Right lobe of liver (tissue), 4 donors: Measurements from ENCODE around the gene MAML2.

Experiments
- CTCF ChIP-seq, 4 donors: fragments of 200-600 bp in 3 of 4; fragments of 450-650 bp in 1 of 4; IDR thresholded peaks; one replicate each; pipeline versions ENCODE4 v1.5.1 to v1.8.0; 2016 to 2022; ENCODE audit warnings: antibody characterized with exemption in 4 of 4, mild to moderate bottlenecking in 2 of 4
- POLR2A ChIP-seq: fragments of 450-650 bp; IDR thresholded peaks from one replicate; pipeline ENCODE4 v1.6.1; 2017; ENCODE audit warnings: antibody characterized with exemption, mild to moderate bottlenecking
- donor health status: DM: no; HTN: no; CAD: no.
- donor health status: DM: no; HTN: no; CAD: no.
- donor health status: DM: no; HTN: yes; CAD: no.

DNA sequence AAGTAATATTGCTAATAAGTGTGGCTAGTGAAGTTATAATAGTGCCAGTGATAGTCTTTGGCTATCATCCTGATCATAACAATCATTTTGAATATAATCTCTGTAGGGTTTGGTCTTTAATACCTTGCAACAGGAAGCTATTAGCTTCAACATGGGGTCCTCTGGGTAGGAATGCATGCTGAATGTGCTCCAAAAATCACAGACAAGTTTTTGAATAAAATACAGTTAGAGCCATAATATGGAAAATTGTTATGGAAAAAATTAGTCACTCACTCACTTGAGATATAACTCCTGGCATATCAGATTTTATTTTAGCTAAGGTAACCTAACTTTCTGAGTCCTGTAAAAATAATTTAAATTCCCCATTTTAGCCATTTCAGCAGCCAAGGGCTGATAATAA, 323.7 kb downstream of the MAML2 start:
- no peak for TF ChIP-seq CTCF (IDR thresholded peaks at IDR 0.05)
- no peak for TF ChIP-seq POLR2A
